GM12874 (cell line): ENCODE results near the gene PYGO2.

Source experiments
- TF ChIP-seq, protein P1 (sequence below): IDR thresholded peaks from 2 replicates; pipeline ENCODE4 v1.5.1; 2011; ENCODE audit warnings: low read depth, mild to moderate bottlenecking, control low read depth, low read length, moderate library complexity; ENCODE audit not compliant: insufficient read depth

The PYGO2 gene

DNA sequence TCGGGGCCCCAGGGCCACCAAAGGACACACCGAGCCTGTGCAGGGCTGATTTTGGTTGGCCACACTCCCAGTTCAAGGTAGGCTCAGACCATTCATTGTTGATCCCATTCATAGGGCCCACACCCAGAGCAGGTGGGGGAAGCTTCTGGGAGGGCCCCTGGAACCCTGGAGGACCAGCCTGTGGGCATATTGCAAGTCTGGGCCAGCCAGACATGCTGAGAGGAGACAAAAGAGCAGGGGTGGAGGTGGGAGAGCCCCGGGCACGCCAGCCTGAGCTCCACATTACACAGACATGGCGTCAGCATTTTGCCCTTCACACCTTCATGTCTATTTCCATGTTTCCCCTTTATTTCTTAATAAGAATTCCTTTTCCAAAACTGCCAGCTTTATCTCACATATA is 50.7 kb downstream of the PYGO2 start:
- TF ChIP-seq, protein P1, sequence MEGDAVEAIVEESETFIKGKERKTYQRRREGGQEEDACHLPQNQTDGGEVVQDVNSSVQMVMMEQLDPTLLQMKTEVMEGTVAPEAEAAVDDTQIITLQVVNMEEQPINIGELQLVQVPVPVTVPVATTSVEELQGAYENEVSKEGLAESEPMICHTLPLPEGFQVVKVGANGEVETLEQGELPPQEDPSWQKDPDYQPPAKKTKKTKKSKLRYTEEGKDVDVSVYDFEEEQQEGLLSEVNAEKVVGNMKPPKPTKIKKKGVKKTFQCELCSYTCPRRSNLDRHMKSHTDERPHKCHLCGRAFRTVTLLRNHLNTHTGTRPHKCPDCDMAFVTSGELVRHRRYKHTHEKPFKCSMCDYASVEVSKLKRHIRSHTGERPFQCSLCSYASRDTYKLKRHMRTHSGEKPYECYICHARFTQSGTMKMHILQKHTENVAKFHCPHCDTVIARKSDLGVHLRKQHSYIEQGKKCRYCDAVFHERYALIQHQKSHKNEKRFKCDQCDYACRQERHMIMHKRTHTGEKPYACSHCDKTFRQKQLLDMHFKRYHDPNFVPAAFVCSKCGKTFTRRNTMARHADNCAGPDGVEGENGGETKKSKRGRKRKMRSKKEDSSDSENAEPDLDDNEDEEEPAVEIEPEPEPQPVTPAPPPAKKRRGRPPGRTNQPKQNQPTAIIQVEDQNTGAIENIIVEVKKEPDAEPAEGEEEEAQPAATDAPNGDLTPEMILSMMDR: no peak

DNA sequence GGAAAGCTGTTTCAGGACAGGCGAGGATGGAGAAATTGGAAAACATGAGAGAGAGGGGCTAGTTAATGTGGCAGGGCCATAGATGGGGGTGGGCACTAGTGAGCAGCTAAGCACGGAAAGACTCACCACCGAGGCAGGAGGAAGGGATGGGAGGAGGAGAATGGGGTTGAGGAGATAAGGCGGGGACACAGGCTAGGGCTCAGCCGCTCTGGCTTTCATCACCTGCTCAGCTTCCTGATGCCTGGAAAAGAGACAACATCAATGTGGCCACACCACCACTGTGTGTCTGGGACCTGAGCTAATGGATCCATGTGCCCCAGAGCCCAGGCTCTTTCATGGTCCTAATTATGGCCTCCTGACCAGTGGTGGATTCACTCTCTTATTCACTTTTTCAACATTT is 52.6 kb downstream of the PYGO2 start:
- TF ChIP-seq, protein P1: no peak
